ENCODE measurements around the gene FOXP2.

Gene FOXP2

DNA sequence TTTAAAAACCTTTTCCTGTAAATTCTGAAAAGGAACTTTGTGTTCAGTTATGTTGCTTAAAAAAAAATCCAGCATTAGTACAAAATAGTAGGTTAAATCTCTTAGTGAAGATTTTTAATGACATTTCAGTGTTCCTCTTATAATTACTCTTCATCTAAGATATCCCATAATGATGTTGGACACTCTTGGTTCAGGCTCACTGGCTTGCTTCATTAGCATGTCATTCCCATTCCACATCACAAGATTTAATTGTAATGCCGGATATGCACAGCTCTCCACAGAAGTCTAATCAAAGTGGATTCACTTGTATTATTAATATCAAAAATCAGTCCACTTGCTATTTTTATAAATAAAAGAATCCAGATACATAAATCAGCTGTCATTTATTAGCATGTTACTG, 327.3 kb downstream of the FOXP2 start:
- no peak for DNase-seq
